Upper lobe of left lung (tissue), 4 donors: ENCODE measurements around the gene PRSS8.

Source experiments
- EP300 ChIP-seq, 4 donors: sonication (generic); formaldehyde crosslinking; IDR thresholded peaks; one replicate each; pipeline ENCODE4 v1.5.1; 2017; ENCODE audit warnings: antibody characterized with exemption in 4 of 4, control low read depth in 2 of 4
- POLR2AphosphoS5 ChIP-seq, 2 donors: sonication (generic); formaldehyde crosslinking; IDR thresholded peaks; one replicate each; pipeline ENCODE4 v1.5.1; 2017; ENCODE audit warnings: antibody characterized with exemption in 2 of 2
- TF ChIP-seq, protein P1 (sequence below), 6 experiments: fragments of 450-650 bp in 4 of 6; fragments of 200-600 bp in 2 of 6; sonication (generic) in 2 of 6; IDR thresholded peaks; one replicate each; pipeline ENCODE4 v1.5.1; 2016 to 2019; ENCODE audit warnings: antibody characterized with exemption in 6 of 6

- TF ChIP-seq, protein P1, sequence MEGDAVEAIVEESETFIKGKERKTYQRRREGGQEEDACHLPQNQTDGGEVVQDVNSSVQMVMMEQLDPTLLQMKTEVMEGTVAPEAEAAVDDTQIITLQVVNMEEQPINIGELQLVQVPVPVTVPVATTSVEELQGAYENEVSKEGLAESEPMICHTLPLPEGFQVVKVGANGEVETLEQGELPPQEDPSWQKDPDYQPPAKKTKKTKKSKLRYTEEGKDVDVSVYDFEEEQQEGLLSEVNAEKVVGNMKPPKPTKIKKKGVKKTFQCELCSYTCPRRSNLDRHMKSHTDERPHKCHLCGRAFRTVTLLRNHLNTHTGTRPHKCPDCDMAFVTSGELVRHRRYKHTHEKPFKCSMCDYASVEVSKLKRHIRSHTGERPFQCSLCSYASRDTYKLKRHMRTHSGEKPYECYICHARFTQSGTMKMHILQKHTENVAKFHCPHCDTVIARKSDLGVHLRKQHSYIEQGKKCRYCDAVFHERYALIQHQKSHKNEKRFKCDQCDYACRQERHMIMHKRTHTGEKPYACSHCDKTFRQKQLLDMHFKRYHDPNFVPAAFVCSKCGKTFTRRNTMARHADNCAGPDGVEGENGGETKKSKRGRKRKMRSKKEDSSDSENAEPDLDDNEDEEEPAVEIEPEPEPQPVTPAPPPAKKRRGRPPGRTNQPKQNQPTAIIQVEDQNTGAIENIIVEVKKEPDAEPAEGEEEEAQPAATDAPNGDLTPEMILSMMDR (IDR thresholded peaks at IDR 0.05) = no peak
- TF ChIP-seq POLR2AphosphoS5 (IDR thresholded peaks at IDR 0.05) = no peak
- TF ChIP-seq EP300 (IDR thresholded peaks at IDR 0.05) = no peak
These were observed 22.1 kb downstream of the PRSS8 start for GRCh38 chr16:31113121-31114120.
